Measurements from ENCODE around the gene BOD1.
A peak's percentile ranks its signal among the peaks of the same experiment; 100 is the strongest.

The BOD1 gene

GRCh38 chr5:173616577-173617118 is at the start of gene BOD1:
Gene BOD1, minus strand, starts transcription at chr5:173616650. Its CDS starts 214 bp downstream, at chr5:173616436.
- DNase-seq (ENCODE audit: low spot score in 2 of 2): peak; percentile 87 to 90
- ATAC-seq (replicated peaks; ENCODE audit: extremely low read depth, poor library complexity, severe bottlenecking): peak; percentile 92
- H3K27ac Mint-ChIP-seq (ENCODE audit: low read depth): peak within 1 kb of the TSS; percentile 82
- peaks cover 7% of the 10 kb centered on the region for H3K36me3 Mint-ChIP-seq (ENCODE audit: insufficient read depth)
- H3K4me3 Mint-ChIP-seq: peak within 1 kb of the TSS; percentile 86
- no peaks in the 10 kb centered on the region for H3K9me3 Mint-ChIP-seq
- peaks cover 31% of the 10 kb centered on the region for H3K4me1 Mint-ChIP-seq
- no peaks in the 10 kb centered on the region for H3K27me3 Mint-ChIP-seq

- DNase-seq (ENCODE audit: low spot score in 2 of 2) (no peak), ATAC-seq (replicated peaks; ENCODE audit: extremely low read depth, poor library complexity, severe bottlenecking) (no peak)
- H3K4me1 Mint-ChIP-seq: no peaks in the 10 kb centered on the region
- H3K27me3 Mint-ChIP-seq: peaks cover 18% of the 10 kb centered on the region
- H3K9me3 Mint-ChIP-seq: no peaks in the 10 kb centered on the region
- H3K27ac Mint-ChIP-seq (ENCODE audit: low read depth): no peak overlapping the region
- H3K36me3 Mint-ChIP-seq (ENCODE audit: insufficient read depth): peaks cover 1% of the 10 kb centered on the region
- H3K4me3 Mint-ChIP-seq: no peak overlapping the region
Observed at GRCh38 chr5:173665326-173665725, 48.9 kb upstream of the BOD1 start.

- Mint-ChIP-seq H3K9me3 (no peaks in the 10 kb centered on the region), H3K4me3 (no peak overlapping the region), H3K27me3 (peaks cover 21% of the 10 kb centered on the region), H3K36me3 (ENCODE audit: insufficient read depth) (peaks cover 1% of the 10 kb centered on the region), H3K27ac (ENCODE audit: low read depth) (no peak overlapping the region), H3K4me1 (no peaks in the 10 kb centered on the region)
- ATAC-seq (replicated peaks; ENCODE audit: extremely low read depth, poor library complexity, severe bottlenecking): no peak
- DNase-seq (ENCODE audit: low spot score in 2 of 2): no peak
Observed at GRCh38 chr5:173664154-173664526, 47.7 kb upstream of the BOD1 start.

- Mint-ChIP-seq H3K27ac (ENCODE audit: low read depth) (no peak overlapping the region), H3K9me3 (no peaks in the 10 kb centered on the region), H3K4me1 (no peaks in the 10 kb centered on the region), H3K27me3 (peaks cover 21% of the 10 kb centered on the region), H3K36me3 (ENCODE audit: insufficient read depth) (peaks cover 1% of the 10 kb centered on the region), H3K4me3 (no peak overlapping the region)
- DNase-seq (ENCODE audit: low spot score in 2 of 2) (no peak), ATAC-seq (replicated peaks; ENCODE audit: extremely low read depth, poor library complexity, severe bottlenecking) (no peak)
Observed at GRCh38 chr5:173663352-173664153, 47.1 kb upstream of the BOD1 start.

- ATAC-seq (replicated peaks; ENCODE audit: extremely low read depth, poor library complexity, severe bottlenecking) (no peak), DNase-seq (ENCODE audit: low spot score in 2 of 2) (no peak)
- no peaks in the 10 kb centered on the region for H3K9me3 Mint-ChIP-seq
- no peak overlapping the region for H3K4me3 Mint-ChIP-seq
- no peaks in the 10 kb centered on the region for H3K4me1 Mint-ChIP-seq
- no peak overlapping the region for H3K27ac Mint-ChIP-seq (ENCODE audit: low read depth)
- peaks cover 24% of the 10 kb centered on the region for H3K27me3 Mint-ChIP-seq
- peaks cover 1% of the 10 kb centered on the region for H3K36me3 Mint-ChIP-seq (ENCODE audit: insufficient read depth)
Observed at GRCh38 chr5:173662581-173663351, 46.3 kb upstream of the BOD1 start.

GRCh38 chr5:173660481-173661280 is 44.2 kb upstream of the BOD1 start:
- Mint-ChIP-seq H3K36me3 (ENCODE audit: insufficient read depth) (peaks cover 1% of the 10 kb centered on the region), H3K27ac (ENCODE audit: low read depth) (no peak overlapping the region), H3K27me3 (peaks cover 21% of the 10 kb centered on the region), H3K9me3 (no peaks in the 10 kb centered on the region), H3K4me1 (no peaks in the 10 kb centered on the region), H3K4me3 (no peak overlapping the region)
- ATAC-seq (replicated peaks; ENCODE audit: extremely low read depth, poor library complexity, severe bottlenecking) (no peak), DNase-seq (ENCODE audit: low spot score in 2 of 2) (no peak)

- Mint-ChIP-seq H3K27ac (ENCODE audit: low read depth) (no peak overlapping the region), H3K36me3 (ENCODE audit: insufficient read depth) (peaks cover 1% of the 10 kb centered on the region), H3K9me3 (no peaks in the 10 kb centered on the region), H3K4me1 (no peaks in the 10 kb centered on the region), H3K27me3 (peaks cover 33% of the 10 kb centered on the region), H3K4me3 (no peak overlapping the region)
- DNase-seq (ENCODE audit: low spot score in 2 of 2): no peak
- no peak for ATAC-seq (replicated peaks; ENCODE audit: extremely low read depth, poor library complexity, severe bottlenecking)
Observed at GRCh38 chr5:173659423-173659822, 43.0 kb upstream of the BOD1 start.

- Mint-ChIP-seq H3K4me1 (no peaks in the 10 kb centered on the region), H3K9me3 (no peaks in the 10 kb centered on the region), H3K4me3 (no peak overlapping the region), H3K27ac (ENCODE audit: low read depth) (no peak overlapping the region), H3K27me3 (peaks cover 49% of the 10 kb centered on the region), H3K36me3 (ENCODE audit: insufficient read depth) (peaks cover 1% of the 10 kb centered on the region)
- no peak for ATAC-seq (replicated peaks; ENCODE audit: extremely low read depth, poor library complexity, severe bottlenecking)
- no peak for DNase-seq (ENCODE audit: low spot score in 2 of 2)
Observed at GRCh38 chr5:173657741-173658356, 41.4 kb upstream of the BOD1 start.

- DNase-seq (ENCODE audit: low spot score in 2 of 2) (no peak), ATAC-seq (replicated peaks; ENCODE audit: extremely low read depth, poor library complexity, severe bottlenecking) (no peak)
- Mint-ChIP-seq H3K4me1 (no peaks in the 10 kb centered on the region), H3K27me3 (peaks cover 69% of the 10 kb centered on the region), H3K9me3 (peaks cover 6% of the 10 kb centered on the region), H3K4me3 (no peak overlapping the region), H3K27ac (ENCODE audit: low read depth) (no peak overlapping the region), H3K36me3 (ENCODE audit: insufficient read depth) (no peaks in the 10 kb centered on the region)
Observed at GRCh38 chr5:173655196-173655797, 38.8 kb upstream of the BOD1 start.

GRCh38 chr5:173653822-173654523 is 37.5 kb upstream of the BOD1 start:
- H3K4me1 Mint-ChIP-seq: no peaks in the 10 kb centered on the region
- H3K27ac Mint-ChIP-seq (ENCODE audit: low read depth): no peak overlapping the region
- peaks cover 76% of the 10 kb centered on the region for H3K27me3 Mint-ChIP-seq
- DNase-seq (ENCODE audit: low spot score in 2 of 2) (no peak), ATAC-seq (replicated peaks; ENCODE audit: extremely low read depth, poor library complexity, severe bottlenecking) (no peak)
- H3K9me3 Mint-ChIP-seq: peaks cover 6% of the 10 kb centered on the region
- no peak overlapping the region for H3K4me3 Mint-ChIP-seq
- H3K36me3 Mint-ChIP-seq (ENCODE audit: insufficient read depth): no peaks in the 10 kb centered on the region

- H3K4me1 Mint-ChIP-seq: no peaks in the 10 kb centered on the region
- H3K27me3 Mint-ChIP-seq: peaks cover 75% of the 10 kb centered on the region
- no peak overlapping the region for H3K4me3 Mint-ChIP-seq
- DNase-seq (ENCODE audit: low spot score in 2 of 2) (no peak), ATAC-seq (replicated peaks; ENCODE audit: extremely low read depth, poor library complexity, severe bottlenecking) (no peak)
- H3K36me3 Mint-ChIP-seq (ENCODE audit: insufficient read depth): no peaks in the 10 kb centered on the region
- peaks cover 6% of the 10 kb centered on the region for H3K9me3 Mint-ChIP-seq
- H3K27ac Mint-ChIP-seq (ENCODE audit: low read depth): no peak overlapping the region
Observed at GRCh38 chr5:173648308-173648866, 31.9 kb upstream of the BOD1 start.

All from central memory CD8-positive, alpha-beta T cell (primary cell).